SU-DHL-6 (cell line): Measurements from ENCODE around the gene CDK19.

Source experiments
- EZH2phosphoT487 ChIP-seq: fragments of 200-600 bp; sonication (generic), shearing (Covaris generic); conservative IDR thresholded peaks from 2 replicates; pipeline ENCODE4 v1.6.1; 2018; ENCODE audit warnings: mild to moderate bottlenecking, antibody characterized with exemption, low read length, moderate library complexity, mixed read lengths
- TF ChIP-seq, protein P1 (sequence below): fragments of 200-600 bp; sonication (generic); IDR thresholded peaks from one replicate; pipeline ENCODE4 v1.5.1; 2017; ENCODE audit warnings: antibody characterized with exemption, mild to moderate bottlenecking, low read length, moderate library complexity; ENCODE audit not compliant: insufficient read depth, poor library complexity, severe bottlenecking

GRCh38 chr6:110590821-110591351 is 224.4 kb downstream of the CDK19 start:
- TF ChIP-seq, protein P1, sequence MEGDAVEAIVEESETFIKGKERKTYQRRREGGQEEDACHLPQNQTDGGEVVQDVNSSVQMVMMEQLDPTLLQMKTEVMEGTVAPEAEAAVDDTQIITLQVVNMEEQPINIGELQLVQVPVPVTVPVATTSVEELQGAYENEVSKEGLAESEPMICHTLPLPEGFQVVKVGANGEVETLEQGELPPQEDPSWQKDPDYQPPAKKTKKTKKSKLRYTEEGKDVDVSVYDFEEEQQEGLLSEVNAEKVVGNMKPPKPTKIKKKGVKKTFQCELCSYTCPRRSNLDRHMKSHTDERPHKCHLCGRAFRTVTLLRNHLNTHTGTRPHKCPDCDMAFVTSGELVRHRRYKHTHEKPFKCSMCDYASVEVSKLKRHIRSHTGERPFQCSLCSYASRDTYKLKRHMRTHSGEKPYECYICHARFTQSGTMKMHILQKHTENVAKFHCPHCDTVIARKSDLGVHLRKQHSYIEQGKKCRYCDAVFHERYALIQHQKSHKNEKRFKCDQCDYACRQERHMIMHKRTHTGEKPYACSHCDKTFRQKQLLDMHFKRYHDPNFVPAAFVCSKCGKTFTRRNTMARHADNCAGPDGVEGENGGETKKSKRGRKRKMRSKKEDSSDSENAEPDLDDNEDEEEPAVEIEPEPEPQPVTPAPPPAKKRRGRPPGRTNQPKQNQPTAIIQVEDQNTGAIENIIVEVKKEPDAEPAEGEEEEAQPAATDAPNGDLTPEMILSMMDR, result no peak
- TF ChIP-seq EZH2phosphoT487, result no peak
